Glutamatergic neuron (in vitro differentiated cells): ENCODE data around the gene VSIG10L2. TPM values are rescaled to one million over a fixed set of nuclear protein-coding genes. Genes with fewer than 3 reads are reported as not detected.

Experiments
- DNase-seq: peaks from one replicate; pipeline ENCODE4 v3.0.0; 2022
- H3K27ac Mint-ChIP-seq: one replicate; pipeline ENCODE4 v1.8.0; 2020; ENCODE audit warnings: mild to moderate bottlenecking, mixed read lengths, inconsistent platforms; ENCODE audit not compliant: unreplicated experiment
- H3K27me3 Mint-ChIP-seq: one replicate; pipeline ENCODE4 v1.8.0; 2020; ENCODE audit warnings: mild to moderate bottlenecking, moderate library complexity, mixed read lengths, inconsistent platforms; ENCODE audit not compliant: unreplicated experiment
- H3K36me3 Mint-ChIP-seq: one replicate; pipeline ENCODE4 v1.8.0; 2020; ENCODE audit warnings: mild to moderate bottlenecking, mixed read lengths, inconsistent platforms; ENCODE audit not compliant: unreplicated experiment
- H3K4me1 Mint-ChIP-seq: one replicate; pipeline ENCODE4 v1.8.0; 2020; ENCODE audit warnings: mild to moderate bottlenecking, low read depth, mixed read lengths, inconsistent platforms; ENCODE audit not compliant: unreplicated experiment
- H3K4me3 Mint-ChIP-seq: one replicate; pipeline ENCODE4 v1.8.0; 2020; ENCODE audit warnings: mild to moderate bottlenecking, mixed read lengths, inconsistent platforms; ENCODE audit not compliant: unreplicated experiment
- H3K9me3 Mint-ChIP-seq: one replicate; pipeline ENCODE4 v1.8.0; 2020; ENCODE audit warnings: mild to moderate bottlenecking, moderate library complexity, mixed read lengths, inconsistent platforms; ENCODE audit not compliant: unreplicated experiment
- CTCF ChIP-seq: fragments of 200-600 bp; sonication (generic); IDR thresholded peaks from one replicate; pipeline ENCODE4 v1.5.0; 2021; ENCODE audit not compliant: partially characterized antibody, unreplicated experiment
- total RNA-seq: library from RNA; stranded (reverse); fragmentation: NEBNext Ultra II Directional; extraction: Animal tissue kit (Norgen Biotek cat#: 25700); gene quantifications from one replicate; pipeline ENCODE4 v1.2.1, GENCODE V29; 2021; ENCODE audit not compliant: unreplicated experiment

VSIG10L2 gene
- total RNA-seq, 1 donor from 2014 or later, result not detected

- Mint-ChIP-seq H3K4me1 (peaks cover 6% of the 10 kb centered on the region), H3K4me3 (no peak overlapping the region), H3K9me3 (peaks cover 7% of the 10 kb centered on the region), H3K27ac (no peak overlapping the region), H3K36me3 (peaks cover 11% of the 10 kb centered on the region), H3K27me3 (peaks cover 7% of the 10 kb centered on the region)
- DNase-seq, result no peak
- no peak for TF ChIP-seq CTCF
Measured at GRCh38 chr11:125954123-125954944, 8.5 kb downstream of the VSIG10L2 start.

GRCh38 chr11:125954945-125955640, 9.2 kb downstream of the VSIG10L2 start:
- no peak overlapping the region for H3K27ac Mint-ChIP-seq
- H3K4me1 Mint-ChIP-seq, result peaks cover 6% of the 10 kb centered on the region
- H3K36me3 Mint-ChIP-seq, result peaks cover 10% of the 10 kb centered on the region
- H3K4me3 Mint-ChIP-seq, result no peak overlapping the region
- H3K27me3 Mint-ChIP-seq, result peaks cover 6% of the 10 kb centered on the region
- H3K9me3 Mint-ChIP-seq, result peaks cover 6% of the 10 kb centered on the region
- TF ChIP-seq CTCF, result no peak
- no peak for DNase-seq

GRCh38 chr11:125955856-125956255, 10.0 kb downstream of the VSIG10L2 start:
- H3K27ac Mint-ChIP-seq, result no peak overlapping the region
- peaks cover 6% of the 10 kb centered on the region for H3K9me3 Mint-ChIP-seq
- DNase-seq, result no peak
- H3K36me3 Mint-ChIP-seq, result peaks cover 10% of the 10 kb centered on the region
- H3K4me3 Mint-ChIP-seq, result no peak overlapping the region
- H3K27me3 Mint-ChIP-seq, result peaks cover 6% of the 10 kb centered on the region
- TF ChIP-seq CTCF, result no peak
- peaks cover 6% of the 10 kb centered on the region for H3K4me1 Mint-ChIP-seq

- no peak for TF ChIP-seq CTCF
- no peak overlapping the region for H3K4me3 Mint-ChIP-seq
- peaks cover 4% of the 10 kb centered on the region for H3K27me3 Mint-ChIP-seq
- peaks cover 2% of the 10 kb centered on the region for H3K4me1 Mint-ChIP-seq
- H3K27ac Mint-ChIP-seq, result no peak overlapping the region
- no peak for DNase-seq
- H3K36me3 Mint-ChIP-seq, result peaks cover 10% of the 10 kb centered on the region
- H3K9me3 Mint-ChIP-seq, result peaks cover 4% of the 10 kb centered on the region
Measured at GRCh38 chr11:125956391-125957134, 10.7 kb downstream of the VSIG10L2 start.
